ENCODE measurements around the gene STC2.
"Not testable (repeated sequence)": the region's sequence is repeated elsewhere in the genome, so short reads cannot be mapped to it uniquely, and the experiment has no call there.

Gene STC2

GRCh38 chr5:173327948-173328843 lies at the start of gene STC2:
Gene STC2, minus strand, starts transcription at chr5:173328414. Its CDS starts 221 bp downstream, at chr5:173328193.
- DNase-seq (ENCODE audit: low read depth in 2 of 2) = no peak

GRCh38 chr5:173371400-173371799 lies 43.2 kb upstream of the STC2 start:
- DNase-seq (ENCODE audit: low read depth in 2 of 2) = no peak

GRCh38 chr5:173363406-173363805 lies 35.2 kb upstream of the STC2 start:
- not testable (repeated sequence) for DNase-seq (ENCODE audit: low read depth in 2 of 2)

GRCh38 chr5:173355561-173355960 lies 27.3 kb upstream of the STC2 start:
- DNase-seq (ENCODE audit: low read depth in 2 of 2) = no peak

- DNase-seq (ENCODE audit: low read depth in 2 of 2) = no peak
Observed at GRCh38 chr5:173354645-173355044, 26.4 kb upstream of the STC2 start.

- DNase-seq (ENCODE audit: low read depth in 2 of 2) = no peak
Observed at GRCh38 chr5:173352366-173353349, 24.4 kb upstream of the STC2 start.

GRCh38 chr5:173342813-173343755 lies 14.9 kb upstream of the STC2 start:
- no peak for DNase-seq (ENCODE audit: low read depth in 2 of 2)

GRCh38 chr5:173341961-173342430 lies 13.8 kb upstream of the STC2 start:
- DNase-seq (ENCODE audit: low read depth in 2 of 2) = no peak

GRCh38 chr5:173340984-173341383 lies 12.8 kb upstream of the STC2 start:
- no peak for DNase-seq (ENCODE audit: low read depth in 2 of 2)

- DNase-seq (ENCODE audit: low read depth in 2 of 2) = no peak
Observed at GRCh38 chr5:173340451-173340850, 12.2 kb upstream of the STC2 start.

GRCh38 chr5:173339286-173339685 lies 11.1 kb upstream of the STC2 start:
- DNase-seq (ENCODE audit: low read depth in 2 of 2) = no peak

- DNase-seq (ENCODE audit: low read depth in 2 of 2) = no peak
Observed at GRCh38 chr5:173338380-173339015, 10.3 kb upstream of the STC2 start.

- DNase-seq (ENCODE audit: low read depth in 2 of 2) = no peak
Observed at GRCh38 chr5:173334808-173335207, 6.6 kb upstream of the STC2 start.

GRCh38 chr5:173333925-173334661 lies 5.9 kb upstream of the STC2 start:
- no peak for DNase-seq (ENCODE audit: low read depth in 2 of 2)

- DNase-seq (ENCODE audit: low read depth in 2 of 2) = peak; percentile 46 to 55
Observed at GRCh38 chr5:173331956-173332479, 3.8 kb upstream of the STC2 start.

GRCh38 chr5:173331287-173331686 lies 3.1 kb upstream of the STC2 start:
- DNase-seq (ENCODE audit: low read depth in 2 of 2) = no peak

- DNase-seq (ENCODE audit: low read depth in 2 of 2) = no peak
Observed at GRCh38 chr5:173330338-173331206, 2.4 kb upstream of the STC2 start.

GRCh38 chr5:173329491-173330337 lies 1.5 kb upstream of the STC2 start:
- DNase-seq (ENCODE audit: low read depth in 2 of 2) = no peak
